Activated CD8-positive, alpha-beta memory T cell treated with anti-CD3 and anti-CD28 coated beads for 1 hour (primary cell): ENCODE measurements around the gene BBS4.
A peak's percentile ranks its signal among the peaks of the same experiment; 100 is the strongest.
"Not testable (repeated sequence)": the region's sequence is repeated elsewhere in the genome, so short reads cannot be mapped to it uniquely, and the experiment has no call there.

Experiments
- DNase-seq, 2 donors: peaks; one replicate each; pipeline ENCODE4 v3.0.0-alpha.2; 2020; ENCODE audit warnings: low read depth in 1 of 2; ENCODE audit errors: extremely low read depth in 1 of 2

BBS4 gene

DNA sequence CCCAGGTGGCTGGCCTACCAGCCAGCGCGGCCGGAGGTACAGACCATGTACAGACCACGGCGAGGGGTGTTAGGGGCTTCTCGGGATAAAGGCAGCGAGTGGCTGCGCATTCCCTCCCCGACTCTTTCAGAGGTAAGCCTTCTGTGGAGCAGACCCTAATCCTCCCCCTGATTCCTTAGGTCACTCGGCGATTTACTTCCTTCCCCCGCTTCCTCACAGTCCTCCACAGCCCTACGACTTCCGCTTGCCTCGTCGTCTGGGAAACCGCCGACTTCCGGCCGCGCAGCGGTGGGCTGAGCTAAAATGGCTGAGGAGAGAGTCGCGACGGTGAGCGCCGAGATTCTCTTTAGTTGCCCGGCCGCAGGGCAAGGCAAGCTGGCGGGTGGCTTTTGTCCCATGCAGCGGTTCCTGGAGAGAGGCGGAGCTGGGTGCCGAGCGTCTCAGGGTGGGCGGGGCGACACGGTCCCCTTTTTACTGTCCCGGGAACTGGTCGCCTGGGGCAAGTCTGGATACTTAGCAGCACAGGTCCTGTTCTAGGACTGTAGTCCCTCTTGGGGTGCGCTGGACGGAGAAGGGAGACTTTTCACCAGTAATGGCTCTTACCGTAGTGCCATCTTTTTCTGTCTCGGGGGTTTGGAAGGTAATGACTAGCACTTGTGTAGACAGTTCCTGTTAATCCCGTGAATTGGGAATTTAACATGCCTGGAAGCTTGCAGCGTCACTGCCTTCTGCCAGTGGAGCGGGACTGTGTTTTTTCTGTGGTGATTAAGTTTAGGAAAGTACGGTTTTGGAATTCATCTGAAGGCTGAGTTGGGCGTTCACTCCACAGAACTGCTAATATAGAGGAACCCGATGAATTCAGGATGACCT is at the start of gene BBS4, which contains the start of gene HIGD2B:
Gene BBS4, plus strand, starts transcription at position 283 of the 870 bp plus-strand sequence. Its CDS starts 21 bp downstream, at position 304.
Gene HIGD2B, minus strand, starts transcription at position 258 of the 870 bp plus-strand sequence. CDS start 9,808 bp downstream, outside the sequence.
- peak; percentile 60 to 74 for DNase-seq

DNA sequence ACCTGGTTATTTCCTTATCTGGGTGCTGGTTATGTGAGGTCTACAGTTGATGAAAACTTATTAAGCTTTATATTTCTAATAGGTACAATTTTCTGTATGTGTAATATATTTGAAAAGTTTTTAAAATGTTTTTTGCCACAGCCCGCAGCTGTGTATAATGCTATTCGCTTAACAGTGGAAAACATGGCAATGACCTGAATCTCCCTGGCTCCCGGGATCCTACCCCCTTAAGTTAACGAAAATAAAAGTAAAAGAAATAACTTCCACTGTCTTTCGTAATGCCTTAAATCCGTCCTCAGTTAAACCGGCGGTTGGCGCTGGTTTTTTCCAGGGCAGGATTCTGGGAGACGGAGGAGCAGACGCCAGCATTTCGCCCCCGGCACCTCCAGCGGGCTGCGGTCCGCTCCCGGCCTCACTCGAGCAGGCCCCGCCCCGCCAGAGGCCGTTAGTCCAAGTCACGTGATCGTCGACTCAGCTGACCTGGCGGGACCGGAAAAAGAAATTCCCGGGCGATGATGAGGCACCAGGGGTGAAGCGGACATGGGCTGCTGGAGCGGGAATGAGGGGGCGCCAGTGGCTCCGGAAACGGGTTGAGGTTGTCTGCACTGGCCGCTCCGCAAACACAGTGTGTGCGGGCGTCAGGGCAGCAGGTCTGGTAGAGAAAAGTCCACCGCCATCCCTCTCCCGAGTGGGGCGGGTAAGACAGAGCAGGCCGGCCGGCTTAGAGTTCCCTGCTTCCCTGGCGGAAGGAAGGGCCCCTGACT is 49.3 kb upstream of the BBS4 start:
- DNase-seq = peak in 1 of 2 donors; percentile 22

- DNase-seq = not testable (repeated sequence)
Measured at GRCh38 chr15:72639759-72640483, 46.1 kb upstream of the BBS4 start.

DNA sequence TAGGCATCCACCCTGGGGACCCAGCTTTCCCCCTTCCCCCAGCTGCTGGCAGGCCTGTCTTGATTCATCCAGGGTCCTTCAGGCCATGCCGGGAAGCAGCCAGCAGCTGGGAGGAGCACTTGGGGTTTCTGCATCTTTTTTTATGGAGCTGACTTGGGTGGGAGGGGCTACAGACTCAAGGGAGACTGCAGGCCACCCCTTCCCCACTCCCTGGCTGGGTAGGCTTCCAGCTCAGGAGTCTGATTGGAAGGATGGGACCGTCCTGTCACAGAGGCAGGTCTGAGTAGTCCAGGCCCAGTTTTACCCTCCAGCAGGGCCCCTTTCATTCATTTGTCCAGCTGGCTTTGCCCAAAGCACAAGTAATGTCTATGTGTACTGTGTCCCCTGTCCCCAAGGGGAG is 43.7 kb upstream of the BBS4 start:
- DNase-seq = not testable (repeated sequence)

GRCh38 chr15:72648631-72649253 is 37.3 kb upstream of the BBS4 start:
- not testable (repeated sequence) for DNase-seq

- not testable (repeated sequence) for DNase-seq
Measured at GRCh38 chr15:72654397-72654796, 31.6 kb upstream of the BBS4 start, which contains the start of gene GOLGA6B. GOLGA6B (plus strand) TSS chr15:72654697; CDS start chr15:72654738, 41 bp downstream.

DNA sequence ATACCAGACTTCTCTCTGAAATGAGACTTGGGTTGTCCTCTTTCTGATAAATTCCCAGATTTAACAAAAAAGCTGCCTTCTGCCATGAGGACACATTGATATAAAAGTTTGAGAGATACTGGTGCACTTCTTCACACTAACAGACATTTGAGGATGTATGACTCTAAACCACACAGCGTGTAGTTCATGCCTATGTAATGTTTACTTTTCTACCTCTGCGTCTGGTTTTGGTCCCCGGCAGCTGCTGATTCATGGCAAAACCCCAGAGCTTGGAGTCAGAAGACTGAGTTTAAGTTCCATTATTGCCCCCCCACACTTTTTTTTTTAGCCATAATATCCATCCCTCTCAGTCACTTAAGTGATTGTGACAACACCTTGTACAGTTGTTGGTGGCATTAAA is 30.0 kb upstream of the BBS4 start:
- DNase-seq = not testable (repeated sequence)

GRCh38 chr15:72661081-72661480 is 24.9 kb upstream of the BBS4 start:
- DNase-seq = not testable (repeated sequence)

GRCh38 chr15:72663931-72664330 is 22.1 kb upstream of the BBS4 start:
- not testable (repeated sequence) for DNase-seq

GRCh38 chr15:72665706-72666105 is 20.3 kb upstream of the BBS4 start:
- not testable (repeated sequence) for DNase-seq

DNA sequence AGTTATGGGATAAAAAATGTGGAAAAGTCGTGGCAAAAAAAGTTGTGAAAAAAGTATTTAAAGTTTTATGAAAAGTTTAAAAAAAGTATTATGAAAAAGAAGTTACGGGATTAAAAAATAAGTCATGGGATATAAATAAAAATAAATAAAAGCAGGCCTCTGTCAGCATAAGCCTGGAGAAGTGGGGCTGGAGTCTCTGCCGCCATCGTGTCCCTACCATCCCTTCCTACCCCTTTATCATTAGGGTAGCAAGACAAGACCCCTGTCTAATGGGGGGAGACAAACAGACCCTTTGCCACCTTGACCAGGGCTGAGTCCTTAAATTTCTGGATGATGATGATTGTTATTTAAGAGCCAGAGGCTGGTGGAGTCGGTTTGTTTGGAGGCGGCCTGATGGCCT is 16.2 kb upstream of the BBS4 start:
- not testable (repeated sequence) for DNase-seq

GRCh38 chr15:72670656-72671352 is 15.2 kb upstream of the BBS4 start:
- peak in 1 of 2 donors; percentile 45 for DNase-seq

- no peak for DNase-seq
Measured at GRCh38 chr15:72671525-72671924, 14.5 kb upstream of the BBS4 start.

DNA sequence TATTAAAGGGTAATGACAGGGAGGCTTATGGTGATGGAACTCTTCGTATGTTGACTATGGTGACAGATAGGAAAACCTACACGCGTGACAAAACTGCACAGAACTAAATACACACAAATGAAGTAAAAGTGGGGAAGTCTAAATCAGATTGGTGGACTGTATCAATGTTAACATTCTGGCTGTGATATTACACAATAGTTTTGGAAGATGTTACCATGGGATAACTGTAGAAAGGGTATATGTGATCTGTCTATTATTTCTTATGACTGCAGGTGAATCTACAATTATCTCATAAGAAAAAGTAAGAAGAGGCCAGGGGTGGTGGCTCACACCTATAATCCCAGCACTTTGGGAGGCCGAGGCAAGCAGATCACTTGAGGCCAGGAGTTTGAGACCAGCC is 9.2 kb upstream of the BBS4 start:
- no peak for DNase-seq

- no peak for DNase-seq
Measured at GRCh38 chr15:72680931-72681330, 5.1 kb upstream of the BBS4 start.

DNA sequence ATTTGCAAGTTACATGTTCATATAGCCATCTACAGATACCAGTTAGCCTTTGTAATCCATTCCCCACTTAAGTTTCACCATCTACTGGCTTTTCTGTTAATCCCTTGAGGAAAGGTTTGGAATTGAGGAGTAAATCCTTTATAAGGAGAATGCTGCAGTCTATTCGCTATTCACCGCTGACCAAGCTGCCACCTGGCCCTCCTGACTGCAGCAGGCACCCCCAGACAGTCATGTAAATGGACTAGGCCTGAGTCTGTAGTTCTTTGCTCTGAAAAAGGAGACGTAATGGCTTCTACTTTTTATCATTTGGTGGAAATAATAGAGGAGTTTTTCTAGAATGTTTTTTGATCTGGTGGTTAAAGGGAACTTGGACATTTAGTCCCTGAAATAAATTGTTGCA is 3.2 kb upstream of the BBS4 start:
- no peak for DNase-seq

DNA sequence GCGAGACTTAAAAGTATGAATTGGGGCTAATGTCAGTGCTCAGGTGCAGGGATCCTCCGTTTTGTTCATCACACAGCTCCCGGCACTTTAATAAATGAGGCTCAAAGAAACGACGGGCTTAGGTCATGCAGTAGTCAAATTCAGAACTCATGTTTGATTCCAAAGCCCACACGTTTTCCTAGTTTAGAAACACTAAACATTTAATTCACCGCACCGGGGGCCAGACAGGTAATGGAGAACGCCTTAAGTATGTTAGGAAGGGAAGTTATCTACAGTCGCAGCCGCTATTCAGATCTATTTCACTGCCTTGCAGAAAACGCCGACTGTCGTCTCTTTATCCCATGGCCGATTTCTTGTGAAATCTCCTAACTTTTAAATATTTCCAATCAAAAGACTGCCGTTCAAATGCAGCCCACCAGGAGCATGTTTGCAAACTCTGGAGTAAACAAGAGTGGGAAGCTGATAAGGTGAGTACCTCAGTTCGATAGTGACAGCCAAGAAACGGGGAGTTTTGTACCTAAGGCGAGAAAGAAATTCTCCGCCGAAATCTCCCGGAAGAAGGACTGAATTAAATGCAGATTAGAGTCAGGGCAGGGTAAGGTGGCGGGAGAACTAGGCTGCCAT is 594 bp upstream of the BBS4 start:
- DNase-seq = no peak

GRCh38 chr15:72688697-72689096 is 2.7 kb downstream of the BBS4 start:
- no peak for DNase-seq

GRCh38 chr15:72690938-72691337 is 4.9 kb downstream of the BBS4 start:
- no peak for DNase-seq
